ENCODE results near the gene PSMA7. TPM values are rescaled to one million over a fixed set of nuclear protein-coding genes. Genes with fewer than 3 reads are reported as not detected.

PSMA7 gene
- total and polyA plus RNA-seq, 2 donors (not counting 1 experiment from before 2014, with no cell fraction given), result 140 to 252 TPM

DNA sequence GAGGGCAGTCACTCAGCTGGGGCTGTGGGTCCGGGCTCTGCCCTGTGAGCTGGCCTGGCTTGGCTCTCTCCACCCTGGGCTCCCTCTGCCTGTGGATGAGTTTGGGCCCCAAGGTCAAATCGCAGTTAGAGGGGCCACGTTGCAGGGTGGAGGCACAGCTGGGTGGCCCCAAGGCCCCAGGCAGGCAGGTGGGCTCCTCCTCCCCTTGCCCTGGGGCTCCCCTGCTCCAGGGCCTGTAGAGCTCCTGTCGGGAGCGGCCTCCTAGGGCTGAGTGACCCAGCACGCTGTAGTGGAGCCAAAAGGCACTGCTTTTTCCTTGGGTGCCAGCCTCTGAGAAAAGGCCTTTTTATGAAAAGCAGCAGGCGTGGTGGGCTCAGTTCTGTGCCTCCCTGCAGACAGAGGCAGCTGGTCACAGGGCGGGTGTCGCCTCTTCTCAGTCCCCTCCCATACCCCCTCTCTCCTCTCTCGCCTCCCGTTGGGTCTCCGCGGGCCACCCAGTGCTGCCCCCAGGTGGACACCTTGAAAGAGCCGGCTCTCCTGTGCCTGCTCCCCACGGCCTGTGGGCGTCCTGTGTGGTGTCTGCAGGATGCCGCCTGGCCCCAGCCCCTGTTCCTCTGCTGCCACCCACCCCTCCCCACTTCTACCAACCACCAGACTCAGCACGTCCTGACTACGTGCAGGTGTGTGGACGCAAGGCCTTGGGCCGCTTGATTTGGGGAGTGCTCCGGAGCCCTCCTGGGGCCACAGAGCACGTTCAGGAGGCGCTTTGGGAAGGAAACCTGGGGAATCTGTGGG lies 13.6 kb upstream of the PSMA7 start:
- Histone ChIP-seq H3K4me1 (ENCODE audit: control insufficient read depth in 2 of 2, insufficient read depth in 2 of 2, low read length in 2 of 2) (peaks cover 0 to 4% of the 10 kb centered on the region in 2 donors), H3K9me3 (ENCODE audit: control extremely low read depth in 1 of 3, control insufficient read depth in 2 of 3, insufficient read depth in 1 of 3, low read length in 2 of 3) (peaks cover 0 to 19% (median 0%) of the 10 kb centered on the region in 3 donors), H3K36me3 (replicated peaks in 1 of 2; ENCODE audit: control extremely low read depth in 1 of 2, control insufficient read depth in 1 of 2, extremely low read depth in 1 of 2, insufficient read depth in 2 of 2, low read length in 1 of 2) (peaks cover 0 to 12% of the 10 kb centered on the region in 2 experiments), H3K4me2 (replicated peaks; ENCODE audit: low read depth, low read length, poor library complexity, severe bottlenecking) (no peak overlapping the region), H4K20me1 (ENCODE audit: control insufficient read depth, insufficient read depth, low read length, poor library complexity, severe bottlenecking) (peaks cover 36% of the 10 kb centered on the region), H3K9ac (ENCODE audit: low read length) (no peak overlapping the region), H3K4me3 (ENCODE audit: control extremely low read depth in 1 of 5, extremely low read depth in 1 of 5, insufficient read depth in 1 of 5, low read depth in 2 of 5, low read length in 4 of 5) (no peak overlapping the region), H3K27me3 (replicated peaks in 1 of 4; ENCODE audit: control extremely low read depth in 1 of 4, control insufficient read depth in 3 of 4, insufficient read depth in 4 of 4, low read length in 3 of 4) (no peaks in the 10 kb centered on the region), H3K27ac (ENCODE audit: low read length in 2 of 2) (no peak overlapping the region), H2AFZ (ENCODE audit: insufficient read depth, low read depth, low read length, poor library complexity, severe bottlenecking) (no peak overlapping the region), H3K79me2 (ENCODE audit: control insufficient read depth, insufficient read depth, low read length) (peaks cover 58% of the 10 kb centered on the region)
- TF ChIP-seq, protein P1, sequence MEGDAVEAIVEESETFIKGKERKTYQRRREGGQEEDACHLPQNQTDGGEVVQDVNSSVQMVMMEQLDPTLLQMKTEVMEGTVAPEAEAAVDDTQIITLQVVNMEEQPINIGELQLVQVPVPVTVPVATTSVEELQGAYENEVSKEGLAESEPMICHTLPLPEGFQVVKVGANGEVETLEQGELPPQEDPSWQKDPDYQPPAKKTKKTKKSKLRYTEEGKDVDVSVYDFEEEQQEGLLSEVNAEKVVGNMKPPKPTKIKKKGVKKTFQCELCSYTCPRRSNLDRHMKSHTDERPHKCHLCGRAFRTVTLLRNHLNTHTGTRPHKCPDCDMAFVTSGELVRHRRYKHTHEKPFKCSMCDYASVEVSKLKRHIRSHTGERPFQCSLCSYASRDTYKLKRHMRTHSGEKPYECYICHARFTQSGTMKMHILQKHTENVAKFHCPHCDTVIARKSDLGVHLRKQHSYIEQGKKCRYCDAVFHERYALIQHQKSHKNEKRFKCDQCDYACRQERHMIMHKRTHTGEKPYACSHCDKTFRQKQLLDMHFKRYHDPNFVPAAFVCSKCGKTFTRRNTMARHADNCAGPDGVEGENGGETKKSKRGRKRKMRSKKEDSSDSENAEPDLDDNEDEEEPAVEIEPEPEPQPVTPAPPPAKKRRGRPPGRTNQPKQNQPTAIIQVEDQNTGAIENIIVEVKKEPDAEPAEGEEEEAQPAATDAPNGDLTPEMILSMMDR (IDR thresholded peaks at IDR 0.05), result peak; percentile 66
- no peak for TF ChIP-seq EZH2 (IDR thresholded peaks at IDR 0.05; ENCODE audit: borderline replicate concordance, insufficient read depth, low read depth, low read length, poor library complexity, severe bottlenecking)
- Mint-ChIP-seq H3K27me3 (no peaks in the 10 kb centered on the region), H3K4me3 (no peak overlapping the region), H3K4me1 (peaks cover 11% of the 10 kb centered on the region), H3K9me3 (ENCODE audit: insufficient read depth) (peaks cover 6% of the 10 kb centered on the region), H3K27ac (no peak overlapping the region)
- intact Hi-C loops (cut with micrococcal nuclease), result no loop called here
- DNase-seq (peak; percentile 70), ATAC-seq (ENCODE audit: low read depth) (peak; percentile 95)
- ChIA-PET CTCF (interaction anchor here (1.0 to 1.5 kb wide), 2 partner anchors 146 to 226 kb away, joined by 3 to 13 read pairs; no protein-coding TSS in a partner anchor), POLR2A (no interaction called here)
- WGBS (ENCODE audit: insufficient coverage), result 63% methylated on average over 20 of the region's 24 CpGs

DNA sequence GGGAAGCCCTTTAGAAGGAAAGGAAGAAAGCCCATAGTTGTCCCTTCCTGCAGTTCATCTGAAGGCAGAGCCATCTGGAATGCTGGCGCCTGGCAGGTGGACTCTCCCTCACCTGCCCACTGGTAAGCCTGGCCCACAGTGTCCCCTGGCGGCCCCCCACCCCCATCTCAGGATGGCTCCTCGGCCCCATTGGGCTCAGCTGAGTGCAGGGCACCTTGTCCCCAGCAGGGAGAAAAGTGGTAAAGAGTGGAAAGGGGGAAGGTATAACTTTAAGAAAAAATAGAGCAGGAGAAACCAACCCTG lies 13.0 kb upstream of the PSMA7 start:
- Histone ChIP-seq H3K9ac (ENCODE audit: low read length) (no peak overlapping the region), H3K4me1 (ENCODE audit: control insufficient read depth in 2 of 2, insufficient read depth in 2 of 2, low read length in 2 of 2) (peaks cover 0 to 4% of the 10 kb centered on the region in 2 donors), H2AFZ (ENCODE audit: insufficient read depth, low read depth, low read length, poor library complexity, severe bottlenecking) (no peak overlapping the region), H3K27me3 (replicated peaks in 1 of 4; ENCODE audit: control extremely low read depth in 1 of 4, control insufficient read depth in 3 of 4, insufficient read depth in 4 of 4, low read length in 3 of 4) (no peaks in the 10 kb centered on the region), H4K20me1 (ENCODE audit: control insufficient read depth, insufficient read depth, low read length, poor library complexity, severe bottlenecking) (peaks cover 42% of the 10 kb centered on the region), H3K79me2 (ENCODE audit: control insufficient read depth, insufficient read depth, low read length) (peaks cover 64% of the 10 kb centered on the region), H3K27ac (ENCODE audit: low read length in 2 of 2) (no peak overlapping the region), H3K4me3 (ENCODE audit: control extremely low read depth in 1 of 5, extremely low read depth in 1 of 5, insufficient read depth in 1 of 5, low read depth in 2 of 5, low read length in 4 of 5) (no peak overlapping the region), H3K9me3 (ENCODE audit: control extremely low read depth in 1 of 3, control insufficient read depth in 2 of 3, insufficient read depth in 1 of 3, low read length in 2 of 3) (peaks cover 0 to 19% (median 0%) of the 10 kb centered on the region in 3 donors), H3K36me3 (replicated peaks in 1 of 2; ENCODE audit: control extremely low read depth in 1 of 2, control insufficient read depth in 1 of 2, extremely low read depth in 1 of 2, insufficient read depth in 2 of 2, low read length in 1 of 2) (peaks cover 0 to 9% of the 10 kb centered on the region in 2 experiments), H3K4me2 (replicated peaks; ENCODE audit: low read depth, low read length, poor library complexity, severe bottlenecking) (no peak overlapping the region)
- H3K9me3 Mint-ChIP-seq (ENCODE audit: insufficient read depth), result peaks cover 6% of the 10 kb centered on the region
- no peak overlapping the region for H3K4me3 Mint-ChIP-seq
- H3K4me1 Mint-ChIP-seq, result peaks cover 11% of the 10 kb centered on the region
- 100% methylated on average over 1 of the region's 3 CpGs for WGBS (ENCODE audit: insufficient coverage)
- H3K27ac Mint-ChIP-seq, result no peak overlapping the region
- H3K27me3 Mint-ChIP-seq, result no peaks in the 10 kb centered on the region
- ChIA-PET POLR2A (no interaction called here), CTCF (interaction anchor here (1.0 to 1.5 kb wide), 2 partner anchors 145 to 226 kb away, joined by 3 to 13 read pairs; no protein-coding TSS in a partner anchor)
- intact Hi-C loops (cut with micrococcal nuclease), result no loop called here
- ATAC-seq (ENCODE audit: low read depth), result no peak
- no peak for DNase-seq
- TF ChIP-seq EZH2 (IDR thresholded peaks at IDR 0.05; ENCODE audit: borderline replicate concordance, insufficient read depth, low read depth, low read length, poor library complexity, severe bottlenecking), result no peak
- TF ChIP-seq, protein P1 (IDR thresholded peaks at IDR 0.05), result no peak
